Kidney (tissue), 14 donors: ENCODE measurements around the gene ASCC3. TPM values are rescaled to one million over a fixed set of nuclear protein-coding genes. Genes with fewer than 3 reads are reported as not detected.
"Not testable (repeated sequence)": the region's sequence is repeated elsewhere in the genome, so short reads cannot be mapped to it uniquely, and the experiment has no call there.

Experiments used
- DNase-seq, 5 donors: peaks; one replicate each; pipeline ENCODE4 v3.0.0-alpha.2; 2013 to 2020
- FAIRE-seq: peaks from 2 replicates; lab custom pipeline; 2012; peaks lifted over from hg19 to GRCh38; lab: Jason Lieb, UNC
- H3K27ac ChIP-seq, 2 donors: one replicate each; pipeline ENCODE4 v1.7.0; 2013; ENCODE audit warnings: low read depth in 2 of 2, low read length in 2 of 2, inconsistent platforms in 1 of 2
- H3K27me3 ChIP-seq: one replicate; pipeline ENCODE4 v1.7.1; 2013; ENCODE audit warnings: low read length, inconsistent platforms; ENCODE audit not compliant: control insufficient read depth, insufficient read depth
- H3K36me3 ChIP-seq, 3 donors: one replicate each; pipeline versions ENCODE4 v1.7.0 to v1.7.1; 2013; ENCODE audit warnings: low read length in 3 of 3, control low read depth in 1 of 3, inconsistent platforms in 1 of 3; ENCODE audit not compliant: insufficient read depth in 3 of 3, control insufficient read depth in 2 of 3
- H3K4me1 ChIP-seq, 3 donors: one replicate each; pipeline versions ENCODE4 v1.7.0 to v1.7.1; 2013; ENCODE audit warnings: low read length in 3 of 3, inconsistent platforms in 1 of 3, low read depth in 1 of 3; ENCODE audit not compliant: control insufficient read depth in 2 of 3, insufficient read depth in 2 of 3
- H3K4me3 ChIP-seq, 3 donors: one replicate each; pipeline versions ENCODE4 v1.7.0 to v1.8.1; 2013; ENCODE audit warnings: low read length in 3 of 3, control low read depth in 1 of 3, inconsistent platforms in 1 of 3
- H3K9ac ChIP-seq, 3 donors: one replicate each; pipeline versions ENCODE4 v1.7.0 to v1.7.1; 2013; ENCODE audit warnings: low read length in 3 of 3, control low read depth in 1 of 3, inconsistent platforms in 1 of 3
- H3K9me3 ChIP-seq, 3 donors: one replicate each; pipeline versions ENCODE4 v1.7.0 to v1.7.1; 2013; ENCODE audit warnings: low read length in 3 of 3, control low read depth in 1 of 3, inconsistent platforms in 1 of 3; ENCODE audit not compliant: control insufficient read depth in 2 of 3, insufficient read depth in 1 of 3
- CTCF ChIP-seq: IDR thresholded peaks from 3 replicates; pipeline ENCODE4 v1.5.1; 2012; ENCODE audit warnings: mild to moderate bottlenecking, moderate library complexity, borderline replicate concordance; ENCODE audit not compliant: insufficient read depth; ENCODE audit errors: extremely low read depth
- intact Hi-C: fragments of 100-400 bp; cut with DNase I; formaldehyde crosslinking; loops from one replicate; pipeline ENCODE4 v1.11.1; 2022
- polyA plus RNA-seq: library from polyadenylated mRNA; stranded (reverse); fragments of 350-450 nt; fragmentation: Illumina TruSeq; extraction: RNeasy Lipid Tissue Mini Kit (QIAGEN cat#74804); gene quantifications from one replicate; pipeline ENCODE4 v1.2.3, GENCODE V29; 2014; ENCODE audit warnings: low read depth, low replicate concordance; ENCODE audit not compliant: insufficient read depth
- total RNA-seq: library from RNA; stranded (reverse); fragmentation: NEBNext Ultra II Directional; extraction: Animal tissue kit (Norgen Biotek cat#: 25700); gene quantifications from one replicate; pipeline ENCODE4 v1.2.1, GENCODE V29; 2021
- donor health status: control.
- donor health status: control.
- donor health status: control.
- donor health status: control.
- donor health status: control.
- donor health status: DM: yes; HTN: yes; CAD: no.
- donor health status: Normal renal cell carcinoma (clear cell type).

Gene ASCC3
- total and polyA plus RNA-seq, 2 donors from 2014 or later: 7.7 to 31.7 TPM

GRCh38 chr6:100751590-100751989 is 129.5 kb downstream of the ASCC3 start:
- Histone ChIP-seq H3K9me3 (no peaks in the 10 kb centered on the region), H3K36me3 (no peaks in the 10 kb centered on the region), H3K27me3 (no peaks in the 10 kb centered on the region), H3K9ac (no peak overlapping the region), H3K4me3 (no peak overlapping the region), H3K4me1 (no peaks in the 10 kb centered on the region), H3K27ac (no peak overlapping the region)
- peak in 1 of 5 donors; percentile 15 for DNase-seq
- FAIRE-seq: no peak
- TF ChIP-seq CTCF: no peak
- intact Hi-C loops: no loop called here

DNA sequence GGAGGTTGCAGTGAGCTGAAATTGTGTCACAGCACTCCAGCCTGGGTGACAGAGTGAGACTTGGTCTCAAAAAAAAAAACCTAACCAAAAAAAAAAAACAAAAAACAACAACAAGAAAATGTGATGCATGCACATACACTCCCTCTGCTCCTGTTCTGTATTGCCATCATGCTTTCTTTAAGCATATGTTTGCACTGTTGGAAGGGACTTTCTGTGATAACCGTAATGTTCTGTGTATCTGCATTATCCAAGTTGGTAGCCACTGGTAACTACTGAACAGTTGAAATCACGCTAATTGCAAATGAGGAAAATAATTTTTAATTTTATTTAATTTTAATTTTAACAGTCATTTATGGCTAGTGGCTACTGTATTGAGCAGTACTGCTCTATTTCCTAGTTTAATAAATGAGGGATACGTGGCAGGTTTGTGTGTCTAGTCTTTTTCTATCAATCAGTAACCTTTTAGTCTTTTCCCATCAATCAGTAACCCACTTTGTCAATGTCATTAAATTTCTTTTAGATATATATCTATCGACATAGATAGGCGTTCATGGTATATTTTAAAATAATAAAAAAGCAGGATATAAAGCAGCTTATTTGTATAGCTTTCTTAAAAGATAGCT is 135.6 kb downstream of the ASCC3 start:
- Histone ChIP-seq H3K9me3 (no peaks in the 10 kb centered on the region), H3K4me3 (no peak overlapping the region), H3K36me3 (peaks cover 0 to 2% (median 0%) of the 10 kb centered on the region in 3 donors), H3K9ac (no peak overlapping the region), H3K27me3 (no peaks in the 10 kb centered on the region), H3K4me1 (no peaks in the 10 kb centered on the region), H3K27ac (no peak overlapping the region)
- TF ChIP-seq CTCF: no peak
- intact Hi-C loops: no loop called here
- DNase-seq (no peak), FAIRE-seq (no peak)

DNA sequence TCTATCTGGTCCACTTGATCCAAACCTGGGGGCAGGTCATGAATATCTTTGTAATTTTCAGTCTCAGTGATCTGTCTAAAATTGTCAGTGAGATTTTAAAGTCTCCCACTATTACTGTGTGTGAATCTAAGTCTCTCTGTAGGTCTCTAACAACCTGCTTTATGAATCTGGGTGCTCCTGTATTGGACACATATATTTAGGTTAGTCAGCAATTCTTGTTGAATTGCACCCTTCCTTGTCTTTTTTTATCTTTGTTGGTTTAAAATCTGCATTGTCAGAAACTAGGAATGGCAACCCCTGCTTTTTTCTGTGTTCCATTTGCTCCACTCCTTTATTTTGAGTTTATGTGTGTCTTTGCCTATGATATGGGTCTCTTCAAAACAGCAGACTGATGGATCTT is 140.7 kb downstream of the ASCC3 start:
- Histone ChIP-seq H3K9me3 (no peaks in the 10 kb centered on the region), H3K9ac (no peak overlapping the region), H3K27ac (no peak overlapping the region), H3K4me3 (no peak overlapping the region), H3K4me1 (no peaks in the 10 kb centered on the region), H3K27me3 (no peaks in the 10 kb centered on the region), H3K36me3 (peaks cover 0 to 2% (median 0%) of the 10 kb centered on the region in 3 donors)
- intact Hi-C loops: no loop called here
- FAIRE-seq (no peak), DNase-seq (no peak)
- TF ChIP-seq CTCF: no peak

DNA sequence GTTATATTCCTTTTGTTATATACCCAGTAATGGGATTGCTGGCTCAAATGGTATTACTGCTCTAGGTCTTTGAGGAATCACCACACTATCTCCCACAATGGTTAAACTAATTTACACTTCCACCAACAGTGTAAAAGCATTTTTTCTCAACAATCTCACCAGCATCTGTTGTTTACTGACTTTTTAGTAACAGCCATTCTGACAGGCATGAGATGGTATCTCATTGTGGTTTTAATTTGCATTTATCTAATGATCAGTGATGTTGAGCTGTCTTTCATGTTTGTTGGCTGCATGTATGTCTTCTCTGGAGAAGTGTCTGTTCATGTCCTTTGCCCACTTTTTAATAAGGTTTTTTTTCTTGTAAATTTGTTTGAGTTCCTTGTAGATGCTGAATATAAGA is 143.4 kb downstream of the ASCC3 start:
- H3K4me1 ChIP-seq, H3K4me3 ChIP-seq, H3K9ac ChIP-seq, H3K27ac ChIP-seq, FAIRE-seq, H3K36me3 ChIP-seq, DNase-seq, H3K9me3 ChIP-seq, intact Hi-C loops, H3K27me3 ChIP-seq: not testable (repeated sequence)
